Pulmonary artery endothelial cell (primary cell): ENCODE results near the gene ASB16. TPM values are rescaled to one million over a fixed set of nuclear protein-coding genes. Genes with fewer than 3 reads are reported as not detected.

Experiments used
- DNase-seq: peaks from one replicate; pipeline ENCODE4 v3.0.0-alpha.2; 2011; ENCODE audit warnings: low read depth, low spot score
- total RNA-seq: library from RNA; depleted of rRNA; stranded (reverse); fragments of >200 nt; gene quantifications from 2 replicates; pipeline ENCODE4 v1.2.3, GENCODE V29; 2014

The ASB16 gene
- total RNA-seq, 1 donor from 2014 or later, result not detected

DNA sequence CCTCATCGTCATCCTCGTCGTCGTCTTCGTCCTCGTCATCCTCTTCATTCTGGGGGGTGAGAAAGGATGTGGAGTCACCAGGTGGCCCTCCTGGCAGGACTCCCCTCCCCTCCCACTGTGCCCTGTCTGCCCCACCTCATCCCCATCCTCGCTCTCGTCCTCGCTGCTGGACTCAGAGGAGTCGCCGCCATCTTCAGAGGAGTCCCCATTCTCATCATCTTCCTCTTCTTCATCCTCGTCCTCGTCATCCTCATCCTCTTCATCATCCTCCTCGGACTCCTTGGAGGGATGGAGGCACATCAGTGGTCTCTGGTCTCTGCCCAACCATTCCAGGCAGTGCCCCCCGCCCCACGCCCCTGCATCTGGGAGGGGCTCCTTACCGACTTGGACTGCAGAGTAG lies 36.8 kb downstream of the ASB16 start:
- DNase-seq, result no peak

DNA sequence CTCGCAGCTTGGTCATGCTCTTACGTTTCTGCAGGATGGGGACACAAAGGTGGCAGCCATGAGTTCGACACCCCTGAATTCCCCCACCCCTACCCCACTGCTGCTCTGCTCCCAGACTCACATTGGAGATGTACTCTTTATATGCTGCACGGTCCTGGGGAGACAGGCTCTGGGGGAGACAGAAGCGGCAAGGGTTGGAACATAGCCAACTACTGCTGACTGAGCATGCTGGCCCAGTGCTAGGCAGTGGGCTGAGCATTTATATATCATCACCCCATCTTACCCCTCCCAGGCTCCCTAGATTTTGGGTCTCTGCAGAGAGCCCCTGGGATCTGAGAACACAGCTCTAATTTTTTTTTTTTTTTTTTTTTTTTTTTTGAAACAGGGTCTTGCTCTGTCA lies 37.2 kb downstream of the ASB16 start:
- no peak for DNase-seq

DNA sequence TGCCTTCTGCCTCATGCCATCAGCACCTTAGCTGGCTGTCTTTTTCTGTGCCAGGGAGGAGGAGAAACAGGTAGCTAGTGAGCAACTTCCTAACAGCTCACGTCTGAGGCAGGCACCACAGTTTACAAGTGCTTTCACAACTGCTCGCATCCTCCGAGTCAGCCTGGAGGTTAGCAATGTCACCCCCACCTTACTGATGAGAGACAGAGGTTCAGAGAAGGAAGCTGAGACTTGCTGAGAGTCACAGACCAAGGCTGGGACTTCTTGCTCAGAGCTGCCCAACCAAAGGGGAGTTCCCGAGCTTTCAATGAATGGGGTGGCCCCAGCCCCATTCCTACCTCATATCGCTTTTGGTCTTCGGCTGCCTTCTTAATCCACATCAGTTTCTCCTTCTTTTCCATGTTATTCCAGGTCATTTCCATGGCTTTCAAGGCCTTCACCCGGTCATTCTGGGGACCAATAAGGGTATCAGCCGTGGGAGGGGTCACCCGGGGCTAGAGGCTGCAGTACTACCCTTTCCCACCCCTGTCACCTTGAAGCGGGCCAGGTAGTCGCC lies 39.4 kb downstream of the ASB16 start:
- DNase-seq, result no peak

DNA sequence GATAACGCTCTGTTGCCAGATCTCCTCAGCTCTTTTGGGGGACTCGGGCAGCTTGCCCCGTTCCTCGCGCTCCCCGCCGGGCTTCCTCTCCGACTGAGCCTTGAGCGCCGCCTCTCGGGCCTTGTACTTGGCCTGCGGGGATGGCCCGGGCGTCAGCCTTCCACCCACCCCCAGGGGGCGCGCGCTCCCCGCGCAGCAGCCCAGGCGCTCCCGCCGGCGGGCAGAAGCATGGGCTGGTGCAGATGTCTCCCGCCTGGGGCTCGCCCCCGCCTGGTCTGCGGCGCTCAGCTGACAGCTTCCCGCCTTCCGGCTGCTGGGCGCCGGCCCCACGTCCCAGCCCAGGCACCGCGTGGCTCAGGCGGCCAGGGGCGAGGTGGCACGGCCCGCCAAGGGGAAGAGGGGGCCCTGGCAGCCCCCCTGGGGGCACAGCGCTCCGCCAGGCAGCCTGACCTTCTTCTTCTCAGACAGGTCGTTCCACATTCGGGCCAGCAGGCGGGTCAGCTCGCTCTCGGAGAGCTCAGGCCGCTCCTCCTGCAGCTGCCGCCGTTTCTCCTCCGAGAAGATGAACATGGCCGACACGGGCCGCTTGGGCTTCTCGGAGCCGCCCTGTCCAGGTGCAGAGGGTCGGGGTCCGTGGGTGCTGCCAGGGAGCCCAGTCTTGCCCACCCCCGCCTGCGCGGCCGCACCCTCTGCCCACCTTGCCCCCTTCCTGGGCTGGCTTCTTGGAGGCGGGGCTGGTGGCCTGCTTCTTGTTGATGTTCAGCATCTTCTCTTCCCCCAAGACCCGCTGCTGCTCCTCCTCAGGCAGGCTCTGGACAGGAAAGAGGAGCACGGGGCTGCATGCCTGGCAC lies 40.1 kb downstream of the ASB16 start:
- peak; percentile 63 for DNase-seq

DNA sequence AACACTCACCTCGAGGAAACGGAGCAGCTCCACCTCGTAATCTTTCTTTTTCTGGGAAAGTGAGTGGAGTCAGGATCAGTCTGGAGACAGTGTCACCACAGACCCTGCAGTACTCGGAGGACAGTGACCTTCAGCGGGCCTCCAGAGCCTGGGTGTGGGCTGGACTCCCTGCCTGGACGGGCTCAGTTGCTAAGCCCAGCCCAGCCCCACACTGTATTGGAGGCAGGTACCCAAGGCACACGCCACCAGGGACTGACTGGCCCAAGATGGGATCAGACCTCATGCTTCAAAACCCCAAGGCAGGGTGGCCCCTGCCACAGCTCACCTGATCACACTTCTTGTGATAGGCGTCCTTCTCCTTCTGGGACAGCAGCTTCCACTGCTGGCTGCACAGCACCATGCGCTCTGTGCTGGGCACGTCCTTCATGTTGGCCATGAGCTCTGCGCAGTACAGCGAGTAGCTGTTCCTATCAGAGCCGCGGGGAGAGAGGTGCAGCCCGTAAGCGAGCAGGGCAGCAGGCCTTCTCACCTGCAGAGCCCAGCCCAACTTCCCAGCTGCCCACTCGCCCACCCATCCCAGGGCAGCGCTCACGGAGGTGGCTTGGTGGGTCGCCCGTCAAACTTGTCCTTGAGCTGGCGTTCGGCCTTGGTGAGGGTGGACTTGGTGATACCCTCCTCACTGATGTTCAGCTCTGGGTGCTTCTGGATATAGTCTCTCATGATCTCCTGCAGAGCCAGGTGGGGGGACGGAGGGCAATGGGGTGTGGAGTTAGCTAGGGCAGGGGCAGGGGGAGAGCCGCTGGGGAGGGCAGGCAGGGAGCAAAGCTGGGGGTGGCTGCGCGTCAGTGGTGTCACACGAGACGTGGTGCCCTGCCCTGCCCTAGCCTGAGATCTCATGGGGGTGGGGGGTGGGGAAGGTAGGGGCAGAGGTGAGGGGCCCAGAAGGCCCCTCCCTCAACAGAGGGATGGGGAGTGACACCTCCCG lies 41.1 kb downstream of the ASB16 start:
- DNase-seq, result no peak

DNA sequence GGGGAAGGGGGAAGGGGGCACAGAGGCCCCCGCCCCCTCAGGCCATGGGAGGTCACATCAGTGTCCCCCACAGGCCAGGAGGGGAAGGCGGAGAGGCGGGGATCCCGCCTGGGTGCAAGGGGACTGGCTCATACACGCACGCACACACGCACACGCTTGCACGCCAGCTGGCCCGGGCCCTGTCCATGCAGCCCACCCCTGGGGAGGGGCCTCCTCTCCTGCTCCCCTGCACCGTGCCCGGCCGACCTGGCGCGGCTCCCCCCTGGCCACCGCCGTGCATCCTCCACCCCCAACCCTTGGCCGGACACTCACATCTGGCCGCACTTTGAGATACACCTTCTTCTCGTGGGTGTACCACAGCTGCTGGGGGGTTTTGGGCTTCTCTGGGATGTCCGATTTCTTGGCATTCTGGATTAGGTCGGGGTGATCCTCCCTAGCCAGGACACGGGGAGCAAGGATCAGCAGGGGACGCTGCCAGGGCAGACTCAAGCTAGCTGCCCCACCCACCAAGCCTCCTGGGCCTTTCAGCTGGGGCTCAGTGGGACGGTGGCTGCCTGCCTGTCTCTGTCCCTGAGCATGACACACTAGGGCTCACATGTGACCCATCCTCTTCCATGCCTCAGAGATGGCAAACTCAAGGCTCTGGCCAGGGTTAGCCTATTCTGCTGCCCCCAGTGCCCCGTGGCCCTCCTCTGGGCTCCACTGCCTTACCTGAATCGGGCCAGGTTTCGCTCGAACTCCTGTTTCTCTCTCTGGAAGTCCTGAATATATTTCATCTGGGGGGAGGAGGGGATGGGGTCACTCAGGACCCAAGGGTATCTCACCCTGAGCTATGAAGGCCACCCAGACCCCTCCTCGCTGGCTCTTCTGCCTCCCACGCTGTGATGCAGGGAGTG lies 42.3 kb downstream of the ASB16 start:
- DNase-seq, result no peak

DNA sequence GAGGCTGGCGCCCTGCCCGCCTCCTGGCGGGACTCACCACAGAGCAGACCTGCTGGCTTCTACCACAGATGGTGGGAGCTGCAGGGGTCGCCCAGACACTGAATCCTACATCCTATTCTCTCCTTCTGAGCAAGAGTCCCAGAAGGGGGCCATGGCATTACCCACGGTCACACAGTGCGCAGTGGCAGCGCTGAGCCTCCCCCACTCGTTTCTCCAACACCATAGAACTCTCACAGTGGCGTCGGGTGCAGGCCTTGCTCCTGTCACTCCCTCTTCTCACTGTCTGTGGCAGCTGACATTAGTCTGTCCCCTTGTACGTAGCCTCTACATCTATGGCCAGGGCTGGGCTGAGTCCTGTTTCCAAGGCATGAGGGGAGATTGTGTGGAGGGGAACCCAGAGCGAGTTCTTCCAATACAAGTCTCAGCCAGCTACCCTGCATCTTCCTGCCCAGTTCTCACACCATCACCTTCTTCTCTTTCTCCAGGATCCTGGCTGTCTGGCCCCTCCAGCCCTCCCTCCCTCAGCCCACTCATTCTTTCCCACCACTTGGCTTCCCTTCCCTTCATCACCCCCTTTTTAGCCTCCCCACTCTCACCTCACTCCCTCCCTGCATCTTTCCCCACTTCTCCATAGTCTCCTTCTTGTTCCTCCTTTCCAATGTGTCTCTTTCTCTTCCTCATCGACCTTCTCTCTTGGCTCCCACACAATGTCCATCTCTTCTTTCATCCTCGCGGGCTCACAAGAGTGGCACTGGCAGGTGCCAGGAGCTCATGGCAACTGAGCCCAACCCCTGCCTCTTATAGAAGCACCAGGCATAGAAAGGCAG lies 43.1 kb downstream of the ASB16 start:
- no peak for DNase-seq

DNA sequence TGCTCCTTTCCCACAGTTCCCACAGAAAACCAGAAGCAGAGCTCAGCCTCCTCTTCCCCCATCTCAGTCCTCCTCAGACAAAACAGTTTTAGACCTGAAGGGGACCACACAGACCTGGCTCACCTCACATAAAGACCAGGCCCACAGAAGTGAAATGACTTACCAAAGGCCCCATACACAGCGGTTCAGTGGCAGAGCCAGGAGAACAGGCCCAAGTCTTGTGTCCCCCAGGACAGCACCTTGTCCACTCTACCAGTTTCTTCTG lies 43.7 kb downstream of the ASB16 start:
- DNase-seq, result no peak

DNA sequence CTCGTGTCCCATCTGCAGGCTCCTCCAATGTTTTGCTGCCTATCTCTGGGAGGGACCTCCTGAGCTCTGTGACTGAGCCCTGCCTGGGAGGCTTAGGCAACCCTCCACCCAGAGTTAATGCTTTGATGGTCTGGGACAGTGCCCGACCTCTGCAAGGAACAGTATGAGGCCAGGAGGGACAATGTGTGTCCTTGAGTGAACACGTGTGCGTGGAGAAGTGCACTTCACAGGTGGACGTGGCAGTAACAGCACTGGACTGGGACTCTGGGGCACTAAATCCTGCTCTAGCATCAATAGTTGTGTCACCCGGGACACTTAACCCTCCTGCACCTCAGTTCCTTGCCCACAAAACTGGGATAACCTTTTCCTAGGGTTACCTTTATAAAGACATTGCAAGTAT lies 44.4 kb downstream of the ASB16 start:
- DNase-seq, result no peak

DNA sequence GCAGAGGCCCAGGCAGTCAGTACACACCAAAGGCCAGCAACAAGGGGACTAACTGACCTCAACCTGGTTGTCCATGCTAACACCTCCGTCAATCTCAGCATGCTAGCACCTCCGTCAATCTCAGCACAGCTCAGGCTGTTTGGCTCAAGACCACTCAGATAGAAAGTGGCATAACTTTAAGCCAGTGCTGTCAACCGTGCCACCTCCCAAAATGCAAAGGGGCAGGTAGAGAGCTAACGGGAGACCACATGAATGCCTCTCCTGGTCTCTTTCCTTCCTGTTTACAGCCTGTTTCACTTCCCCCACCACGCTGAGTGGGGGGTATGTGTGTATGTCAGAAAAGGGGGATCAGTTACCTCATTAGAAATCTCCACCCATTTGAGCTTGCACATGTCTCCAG lies 45.7 kb downstream of the ASB16 start:
- no peak for DNase-seq

DNA sequence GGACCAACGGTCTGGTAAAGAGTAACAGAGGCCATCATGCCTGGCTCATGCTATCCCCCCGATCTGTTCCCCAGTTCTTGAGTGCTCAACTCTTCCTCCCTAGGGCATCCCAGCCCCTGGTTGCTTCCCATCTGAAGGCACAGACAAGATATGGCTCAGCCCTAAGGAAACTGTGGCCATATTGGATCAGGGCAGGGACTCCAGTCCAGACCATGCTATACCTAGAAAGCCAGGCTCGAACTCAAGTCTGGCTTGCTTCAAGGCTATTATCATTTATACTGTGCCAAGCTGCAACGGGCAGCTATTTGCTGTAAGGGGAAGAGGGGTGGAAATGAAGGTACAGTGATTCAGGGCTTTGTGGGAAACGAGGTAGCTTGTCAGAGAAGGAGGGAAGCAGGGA lies 46.2 kb downstream of the ASB16 start:
- DNase-seq, result no peak

DNA sequence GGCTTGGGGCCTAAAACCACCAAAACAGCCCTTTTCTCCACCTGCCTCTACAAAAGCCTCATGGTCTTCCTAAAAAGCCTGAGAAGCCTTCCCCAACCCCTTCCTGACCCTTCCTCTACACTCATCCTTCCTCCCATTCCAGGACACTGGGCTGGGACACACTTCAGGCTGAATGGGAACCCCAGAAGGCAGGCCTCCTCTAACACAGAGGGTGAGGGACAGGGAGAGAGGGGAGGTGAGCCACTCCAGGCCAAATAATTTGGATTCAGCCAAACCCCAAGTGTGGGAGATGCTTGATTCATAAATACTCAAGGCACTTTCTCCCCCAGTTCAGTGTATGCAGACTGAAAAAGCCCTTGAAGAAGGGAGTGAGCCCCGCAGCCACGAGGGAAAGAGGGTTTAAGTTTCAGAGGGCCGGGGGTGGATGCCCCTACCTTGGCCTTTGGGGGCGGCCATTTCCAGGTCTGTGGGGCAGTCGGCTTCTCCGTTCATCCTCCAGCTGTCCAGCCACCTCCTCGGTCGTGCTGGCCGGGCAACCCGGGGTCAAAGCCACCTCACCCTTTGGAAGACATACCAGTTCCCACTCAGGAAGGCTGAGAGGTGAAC lies 47.3 kb downstream of the ASB16 start:
- no peak for DNase-seq

DNA sequence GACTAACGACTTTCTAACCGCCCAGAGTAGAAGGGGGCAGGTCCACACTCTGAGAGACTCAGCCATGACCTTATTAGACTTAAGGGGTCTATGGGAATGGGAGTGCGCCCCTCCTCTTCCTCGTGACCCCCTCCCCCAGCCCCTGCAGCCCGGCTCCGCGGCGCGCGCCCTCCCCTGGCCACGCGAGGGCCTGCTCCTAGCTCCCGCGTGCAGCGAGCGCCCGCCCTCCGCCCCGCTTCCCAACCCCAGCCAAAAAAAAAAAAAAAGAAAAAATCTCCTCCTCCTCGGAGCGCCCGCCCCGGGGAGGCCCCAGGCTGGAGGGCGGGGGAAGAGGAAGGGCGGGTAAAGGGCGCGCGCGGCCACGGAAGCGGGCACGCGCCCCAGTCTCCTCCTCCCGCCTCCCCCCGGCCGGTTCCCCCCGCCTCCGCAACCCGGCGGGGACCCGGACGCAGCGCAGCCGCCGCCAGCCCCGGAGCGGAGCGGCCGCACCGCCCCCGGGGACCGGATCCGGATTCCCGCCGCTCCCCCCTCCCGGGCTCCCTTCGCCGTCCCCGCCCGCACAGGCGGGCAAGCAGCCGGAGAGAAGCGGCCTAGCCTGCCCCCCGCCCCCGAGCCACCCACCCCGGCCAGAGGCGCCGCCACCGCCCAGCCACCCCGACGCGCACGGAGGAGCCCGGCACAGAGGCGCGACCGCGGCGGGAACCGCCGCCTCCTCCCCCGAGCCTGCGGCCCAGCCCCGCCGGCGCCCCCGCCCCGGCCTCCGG lies 48.0 kb downstream of the ASB16 start:
- DNase-seq, result peak; percentile 69

DNA sequence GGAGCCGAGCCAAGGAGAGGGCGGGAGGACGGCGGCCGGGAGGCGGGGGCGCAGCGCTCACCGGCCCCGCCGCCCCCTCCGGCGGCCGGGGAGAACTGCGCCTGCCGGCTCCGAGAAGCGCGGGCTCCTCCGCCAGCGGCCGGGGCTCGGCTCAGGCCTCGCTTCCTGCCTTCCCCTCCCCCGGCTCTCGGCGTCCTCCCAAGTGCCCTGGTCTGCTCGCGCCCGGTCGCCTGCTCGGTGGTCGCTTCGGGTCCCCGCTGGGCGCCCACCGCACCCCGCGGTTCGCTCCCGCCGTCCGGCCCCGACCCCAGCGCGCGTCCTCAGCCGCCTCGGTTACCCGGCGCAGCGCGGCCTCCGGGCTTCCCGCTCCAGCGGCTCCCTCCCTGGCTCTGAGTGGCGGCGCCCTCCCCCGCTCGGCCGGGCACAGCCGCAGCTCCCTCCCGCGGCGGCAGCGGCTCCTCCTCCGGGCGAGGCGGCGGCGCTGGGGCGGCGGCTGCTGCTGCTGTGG lies 48.7 kb downstream of the ASB16 start:
- no peak for DNase-seq

DNA sequence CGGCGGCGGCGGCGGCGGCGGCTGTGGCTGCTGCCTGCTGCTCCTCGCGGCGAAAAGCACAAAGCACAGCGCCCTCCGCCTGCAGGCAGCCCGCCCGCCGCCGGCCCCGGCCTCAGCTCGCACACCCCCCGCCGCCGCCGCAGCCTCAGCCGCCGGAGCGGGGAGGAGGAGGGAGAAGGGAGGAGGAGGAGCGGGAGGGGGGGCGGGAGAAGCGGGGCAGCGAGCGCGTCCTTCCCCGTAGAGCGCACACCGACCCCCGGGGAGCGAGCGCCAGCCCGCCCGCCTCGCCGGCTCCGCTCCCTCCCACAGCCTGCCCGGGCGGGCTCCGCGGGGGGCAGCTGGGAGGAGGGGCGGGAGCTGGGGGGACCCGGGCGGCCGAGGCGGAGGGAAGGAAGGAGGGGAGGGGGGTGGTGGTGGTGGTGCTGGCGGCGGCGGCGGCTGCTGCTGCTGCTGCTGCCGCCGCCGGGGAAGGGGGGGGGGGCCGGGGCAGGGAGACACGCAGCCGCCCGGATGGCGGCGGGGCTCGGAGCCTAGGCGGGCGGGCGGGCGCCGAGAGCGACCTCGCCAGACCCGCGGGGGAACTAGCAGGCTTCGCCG lies 49.2 kb downstream of the ASB16 start, which contains the start of gene UBTF:
UBTF (minus strand) TSS at position 60 of the 597 bp plus-strand sequence. CDS start 1,446 bp downstream, outside the sequence.
- no peak for DNase-seq

DNA sequence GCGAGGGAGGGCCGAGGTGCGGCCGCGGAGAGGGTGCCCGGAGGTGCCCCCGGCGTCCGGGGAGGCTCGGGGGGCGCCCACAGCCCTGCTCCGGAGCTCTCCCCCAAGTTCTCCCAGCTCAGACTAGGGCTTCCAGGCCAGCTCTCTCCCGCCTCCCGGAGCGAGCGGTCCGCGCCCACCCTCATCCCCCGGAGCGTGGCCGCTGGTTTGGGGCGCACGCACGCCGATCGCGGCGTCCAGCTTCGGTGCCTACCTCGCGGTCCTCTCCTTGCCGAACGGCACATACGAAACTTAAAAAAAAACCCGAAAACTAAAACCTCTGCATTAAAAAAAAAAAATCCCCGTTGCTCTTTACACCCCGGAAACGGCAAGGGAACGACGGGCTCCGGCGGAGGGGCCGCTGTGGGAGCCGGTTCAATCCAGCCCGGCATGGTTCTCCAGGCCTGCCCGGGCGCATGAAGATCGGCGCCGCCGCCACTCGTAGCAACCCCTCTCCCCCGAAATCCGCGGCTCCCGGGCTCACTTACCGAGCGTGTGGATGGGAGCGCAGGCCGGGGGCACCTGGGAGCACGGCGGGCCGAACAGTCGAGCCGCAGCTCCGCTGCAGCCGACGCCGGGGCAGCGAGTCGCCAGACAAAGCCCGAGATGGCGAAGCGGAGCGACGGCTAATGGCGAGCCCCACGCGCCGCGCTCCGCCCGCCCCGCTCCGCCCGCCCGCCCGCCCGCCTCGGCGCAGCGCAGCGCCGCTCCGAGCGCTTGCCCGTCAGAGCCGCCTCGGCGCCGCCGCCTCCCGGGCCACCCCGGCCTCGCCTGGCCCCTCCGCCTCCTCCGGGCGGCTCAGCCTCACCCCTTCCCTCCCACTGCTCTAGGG lies 49.9 kb downstream of the ASB16 start:
- no peak for DNase-seq

DNA sequence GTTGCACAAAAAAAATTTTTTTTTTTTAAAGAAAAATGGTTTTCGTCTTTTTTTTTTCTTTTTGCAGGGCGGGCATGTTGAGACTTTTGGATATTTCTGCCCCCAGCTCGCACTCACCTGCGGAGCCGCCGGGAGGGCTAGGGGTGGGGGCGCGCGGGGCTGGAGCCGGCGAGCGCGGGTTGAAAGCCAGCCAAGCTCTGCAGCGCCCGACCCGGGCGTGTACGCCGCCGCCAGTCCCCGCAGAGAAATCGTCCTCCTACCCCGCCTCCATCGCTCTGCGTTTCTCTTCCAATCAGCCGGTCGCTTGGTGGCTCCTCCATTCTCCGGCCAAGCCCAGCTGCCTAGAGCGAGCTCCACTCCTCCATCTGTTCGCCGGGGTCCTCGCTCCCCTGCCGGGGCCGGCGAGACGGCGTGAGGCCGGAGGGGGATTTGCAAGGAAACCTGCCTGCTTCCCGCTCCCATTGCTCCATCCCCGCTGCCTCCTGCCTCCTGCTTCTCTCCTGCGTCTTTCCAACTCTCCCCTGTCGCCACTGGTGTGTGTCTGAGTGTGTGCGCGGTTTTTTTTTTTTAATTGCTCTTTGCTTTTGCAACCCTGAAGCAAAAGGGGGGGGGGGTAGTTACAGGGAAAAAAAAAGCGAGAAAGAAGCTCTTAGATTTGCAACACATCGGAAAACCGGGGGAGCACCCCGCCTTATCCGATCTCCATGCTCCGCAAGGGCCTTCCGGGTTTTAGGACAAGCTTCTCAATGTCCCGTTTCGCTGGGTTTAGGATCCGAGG lies 50.8 kb downstream of the ASB16 start:
- no peak for DNase-seq
